Measurements from ENCODE around the gene DISC1.
"Not testable (repeated sequence)": the region's sequence is repeated elsewhere in the genome, so short reads cannot be mapped to it uniquely, and the experiment has no call there.

The DISC1 gene

DNA sequence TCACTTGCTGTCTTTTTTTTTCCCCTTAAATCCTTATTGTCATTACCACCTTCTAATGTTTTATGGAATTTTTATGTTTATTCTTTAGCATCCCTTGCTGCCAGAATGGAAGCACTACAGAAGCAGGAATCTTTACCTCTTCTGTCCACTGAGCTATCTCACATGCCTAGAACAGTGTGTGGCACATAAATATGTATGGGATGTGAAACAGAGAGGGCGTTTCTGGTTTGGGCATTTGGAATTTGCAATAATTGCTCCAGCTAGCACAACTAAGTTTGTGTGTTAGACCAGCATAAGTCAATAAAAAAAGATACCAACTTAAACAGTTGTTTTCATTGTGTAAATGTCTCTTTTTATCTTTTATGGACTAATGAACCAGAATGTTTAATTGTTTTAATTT, 330.8 kb downstream of the DISC1 start:
- no peak for DNase-seq (ENCODE audit: low read depth, low spot score)

DNA sequence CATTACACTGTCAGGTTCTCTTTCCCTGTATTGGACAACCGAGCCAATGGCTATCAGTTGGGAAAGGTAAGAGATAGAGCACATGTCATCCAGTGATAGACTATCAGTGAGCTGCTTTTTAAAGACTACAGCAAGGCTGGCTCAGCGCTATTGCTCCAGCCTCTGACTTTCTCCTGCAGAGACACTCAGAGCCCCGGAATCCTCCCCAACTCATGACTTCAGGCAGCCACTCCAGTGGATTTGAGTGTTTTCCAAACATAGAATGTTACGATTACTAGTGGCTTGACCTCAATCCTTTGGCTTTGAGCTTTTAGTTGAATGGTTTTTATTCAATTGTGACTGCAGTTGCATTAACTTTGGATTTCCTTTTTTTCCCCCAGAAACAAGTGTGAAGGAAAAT, 331.9 kb downstream of the DISC1 start:
- DNase-seq (ENCODE audit: low read depth, low spot score), result no peak

DNA sequence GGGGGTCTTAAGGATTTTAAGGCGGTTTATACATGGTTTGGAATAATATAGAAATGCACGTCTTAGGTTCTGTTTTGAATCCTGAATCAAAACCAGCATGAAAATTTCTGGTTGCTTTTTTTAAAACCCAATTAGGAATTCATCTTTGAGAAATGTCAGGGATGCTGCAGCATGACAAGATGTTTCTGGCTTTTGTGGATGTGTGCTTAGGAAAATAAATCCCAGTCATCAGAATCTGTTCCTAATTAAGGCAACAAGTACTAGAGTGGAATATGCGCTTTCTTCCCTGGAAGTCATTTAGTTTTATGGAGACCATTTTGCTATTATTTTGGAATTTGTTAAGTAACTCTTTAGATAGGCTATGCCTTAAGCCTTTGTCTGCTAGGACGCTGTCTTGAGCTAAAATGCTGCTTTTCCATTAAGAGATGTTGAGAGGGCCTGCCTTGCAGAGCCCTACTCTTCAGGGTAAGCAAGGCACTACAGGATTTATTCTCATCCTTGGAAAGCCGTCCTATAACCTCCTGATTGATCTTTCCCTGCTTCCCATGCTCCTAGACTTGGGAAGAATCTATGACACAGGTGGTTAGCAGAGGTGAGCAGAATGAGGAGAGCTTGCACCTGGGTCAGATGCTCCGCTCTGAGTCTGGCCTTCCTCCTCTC, 332.8 kb downstream of the DISC1 start:
- no peak for DNase-seq (ENCODE audit: low read depth, low spot score)

DNA sequence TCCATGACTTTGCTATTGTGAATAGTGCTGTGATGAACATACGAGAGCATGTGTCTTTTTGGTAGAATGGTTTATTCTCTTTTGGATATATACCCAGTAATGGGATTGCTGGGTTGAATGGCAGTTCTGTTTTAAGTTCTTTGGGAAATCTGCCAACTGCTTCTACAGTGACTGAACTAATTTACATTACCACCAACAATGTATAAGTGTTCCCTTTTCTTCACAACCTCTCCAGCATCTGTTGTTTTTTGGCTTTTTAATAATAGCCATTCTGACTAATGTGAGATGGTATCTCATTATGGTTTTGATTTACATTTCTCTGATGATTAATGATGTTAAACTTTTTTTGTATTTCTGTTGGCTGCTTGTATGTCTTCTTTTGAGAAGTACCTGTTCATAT, 335.2 kb downstream of the DISC1 start:
- not testable (repeated sequence) for DNase-seq (ENCODE audit: low read depth, low spot score)

DNA sequence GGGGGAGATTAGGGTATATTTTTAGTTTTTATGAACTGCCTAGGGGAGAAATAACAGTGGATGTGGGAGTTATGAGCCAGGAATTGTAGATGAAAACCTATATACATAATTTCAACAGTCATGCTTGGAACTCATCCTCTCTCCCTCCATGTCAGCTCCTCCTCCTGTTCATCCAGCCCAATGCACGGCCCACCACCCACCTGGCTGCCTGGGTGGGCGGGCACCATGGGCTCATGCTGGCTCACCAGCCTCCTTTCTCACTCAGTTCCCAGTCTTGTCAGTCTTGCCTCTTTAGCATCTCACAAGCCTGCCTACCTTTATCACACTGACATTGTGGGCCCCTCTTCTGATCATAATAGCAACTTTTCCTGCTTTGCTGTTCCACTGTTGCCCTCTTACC, 336.0 kb downstream of the DISC1 start:
- DNase-seq (ENCODE audit: low read depth, low spot score), result no peak

DNA sequence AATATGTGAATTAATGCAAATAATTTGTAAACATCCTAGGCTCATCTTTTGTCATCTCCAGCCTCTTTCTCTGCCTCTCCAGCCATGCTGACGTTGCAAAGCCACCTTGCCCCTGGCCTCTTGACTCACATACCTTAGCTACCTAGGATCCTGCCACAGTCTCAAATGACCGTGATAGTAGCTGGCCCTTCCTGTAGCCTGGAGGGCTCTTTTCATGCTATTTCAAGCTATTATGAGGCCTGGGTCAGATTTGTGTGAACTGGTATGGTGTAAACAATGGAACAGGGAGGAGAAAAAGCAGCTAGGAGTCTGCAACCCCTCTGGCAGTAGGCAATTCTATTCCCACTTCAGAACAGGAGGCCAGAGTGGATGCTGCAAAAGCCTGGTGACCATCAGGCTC, 337.7 kb downstream of the DISC1 start:
- DNase-seq (ENCODE audit: low read depth, low spot score), result no peak

DNA sequence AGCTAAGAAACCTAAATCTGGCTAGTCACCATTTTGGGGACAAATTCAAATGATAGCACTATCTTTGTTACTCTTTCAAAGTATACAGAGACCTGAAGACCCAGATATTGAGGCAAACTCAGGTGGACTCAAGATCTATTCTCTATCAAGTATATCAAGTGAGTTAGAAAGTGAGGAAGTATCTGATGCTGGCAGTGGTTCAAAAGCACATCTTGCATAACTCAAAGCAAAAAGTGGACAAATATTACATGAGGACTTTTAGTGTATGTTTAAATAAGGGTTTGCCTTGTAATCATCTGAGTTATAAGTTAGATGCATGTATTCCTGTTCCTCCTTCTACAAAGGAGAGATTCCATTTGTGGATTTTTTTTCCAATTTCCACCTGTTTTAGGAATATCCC, 338.4 kb downstream of the DISC1 start:
- DNase-seq (ENCODE audit: low read depth, low spot score), result no peak

DNA sequence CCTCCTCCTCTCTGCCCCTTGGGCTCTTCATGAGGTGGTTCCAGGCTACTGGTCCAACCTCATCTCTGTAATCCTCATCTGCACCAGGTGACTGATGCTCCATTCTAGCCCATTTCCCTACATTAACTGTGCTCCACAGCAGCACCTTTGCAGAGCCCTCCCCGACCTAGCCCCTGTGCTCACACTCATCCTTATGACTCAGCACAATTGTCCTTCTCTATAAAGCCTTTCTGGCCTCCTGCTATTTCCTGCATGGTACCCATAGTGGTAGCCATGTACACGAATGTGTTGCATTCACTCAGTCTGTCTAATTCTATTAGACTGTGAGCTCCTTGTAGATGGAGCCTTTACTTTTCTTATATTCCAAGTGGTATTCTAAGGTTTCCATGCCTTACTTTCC, 339.0 kb downstream of the DISC1 start:
- DNase-seq (ENCODE audit: low read depth, low spot score), result no peak

DNA sequence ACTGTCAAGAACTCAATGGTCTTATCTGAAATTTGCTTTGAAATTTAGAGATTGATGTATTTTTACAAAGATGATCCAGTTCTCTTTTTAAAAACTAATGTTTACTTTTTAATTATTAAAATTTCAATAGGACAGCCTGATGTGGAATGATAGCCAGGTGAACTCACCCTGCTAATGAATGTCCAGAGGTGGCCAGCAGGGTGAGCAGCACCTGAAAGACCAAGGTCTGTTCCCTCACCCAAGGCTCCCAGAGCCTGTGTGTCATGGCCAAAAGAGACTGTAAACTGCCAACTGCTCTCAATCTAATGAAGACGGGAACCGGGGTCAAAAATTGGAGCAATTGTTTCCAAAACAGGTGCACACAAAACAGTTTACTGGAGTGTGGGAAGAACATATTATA, 340.4 kb downstream of the DISC1 start:
- DNase-seq (ENCODE audit: low read depth, low spot score), result no peak

DNA sequence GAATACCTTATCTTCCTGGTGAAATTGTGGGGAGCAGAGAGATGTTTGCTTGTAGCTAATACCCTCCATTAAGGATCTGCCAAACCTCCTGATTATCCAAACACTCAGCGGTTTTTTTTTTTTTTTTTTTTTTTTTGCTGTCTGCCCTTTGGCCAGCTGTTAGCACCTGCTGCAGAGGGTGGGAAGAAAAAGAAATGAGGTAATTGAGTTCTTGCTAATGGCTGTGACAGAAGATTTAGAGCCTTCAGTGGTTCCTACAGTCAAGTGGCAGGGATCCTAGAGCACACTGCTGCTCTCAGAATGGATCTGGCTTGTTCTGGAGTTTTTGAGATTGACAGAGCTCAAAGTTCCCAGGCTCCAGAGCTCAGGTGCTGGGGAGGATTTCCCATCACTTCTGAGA, 342.5 kb downstream of the DISC1 start:
- DNase-seq (ENCODE audit: low read depth, low spot score), result no peak

DNA sequence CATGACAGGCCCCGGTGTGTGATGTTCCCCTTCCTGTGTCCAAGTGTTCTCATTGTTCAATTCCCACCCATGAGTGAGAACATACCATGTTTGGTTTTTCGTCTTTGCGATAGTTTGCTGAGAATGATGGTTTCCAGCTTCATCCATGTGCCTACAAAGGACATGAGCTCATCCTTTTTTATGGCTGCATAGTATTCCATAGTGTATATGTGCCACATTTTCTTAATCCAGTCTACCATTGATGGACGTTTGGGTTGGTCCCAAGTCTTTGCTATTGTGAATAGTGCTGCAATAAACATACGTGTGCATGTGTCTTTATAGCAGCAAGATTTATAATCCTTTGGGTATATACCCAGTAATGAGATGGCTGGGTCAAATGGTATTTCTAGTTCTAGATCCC, 343.2 kb downstream of the DISC1 start:
- not testable (repeated sequence) for DNase-seq (ENCODE audit: low read depth, low spot score)

DNA sequence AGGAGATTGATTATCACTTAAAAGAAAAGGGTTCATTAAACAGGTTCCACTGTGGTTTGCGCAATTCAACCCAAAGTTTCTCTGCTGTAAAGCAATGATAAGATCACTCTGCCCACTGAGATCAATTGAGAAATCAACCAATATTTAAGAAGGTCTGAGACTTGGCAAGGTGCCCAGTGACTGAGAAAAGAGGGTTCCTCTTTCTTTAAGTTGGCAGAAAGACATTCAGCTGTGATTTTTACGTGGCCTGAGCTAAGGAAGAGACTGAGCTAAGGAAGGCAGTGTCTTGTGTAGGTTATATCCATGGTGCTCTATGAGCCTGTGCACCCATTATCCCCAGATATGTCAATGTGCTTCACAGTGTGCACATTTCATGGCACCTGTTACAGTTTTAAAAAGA, 344.1 kb downstream of the DISC1 start:
- no peak for DNase-seq (ENCODE audit: low read depth, low spot score)

DNA sequence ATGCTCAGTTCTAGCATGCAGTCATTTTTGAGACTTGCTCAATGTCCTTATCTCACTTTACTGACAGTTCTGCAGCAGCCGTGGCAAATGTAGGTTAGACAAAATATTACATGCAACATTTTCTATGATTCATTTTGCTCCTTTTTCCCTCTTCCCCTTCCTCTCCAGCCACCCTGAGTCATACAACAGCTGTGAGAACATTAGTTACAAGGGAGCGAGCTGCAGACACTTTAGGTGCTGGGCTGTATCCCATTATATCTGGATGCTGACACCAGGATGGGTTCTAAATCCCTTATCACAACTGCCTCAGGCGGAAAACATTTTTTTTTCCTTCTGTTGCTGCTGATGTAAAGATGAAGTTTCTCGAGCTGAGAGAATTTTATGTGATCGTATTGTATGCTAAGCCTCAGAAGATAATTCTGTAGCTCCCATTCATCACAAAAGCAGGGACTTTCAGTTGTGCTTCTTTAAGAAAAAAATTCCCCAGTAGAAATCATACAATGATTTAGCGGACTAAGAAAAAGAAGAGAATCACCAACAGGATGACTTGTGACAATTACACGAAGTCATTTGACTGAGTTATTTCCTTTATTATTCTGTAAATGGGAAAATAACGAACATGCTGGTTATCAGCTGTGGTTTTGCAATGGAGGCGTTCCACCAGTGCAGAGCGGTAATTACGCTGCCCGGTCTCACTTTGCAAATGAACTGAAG, 345.0 kb downstream of the DISC1 start:
- DNase-seq (ENCODE audit: low read depth, low spot score), result no peak

DNA sequence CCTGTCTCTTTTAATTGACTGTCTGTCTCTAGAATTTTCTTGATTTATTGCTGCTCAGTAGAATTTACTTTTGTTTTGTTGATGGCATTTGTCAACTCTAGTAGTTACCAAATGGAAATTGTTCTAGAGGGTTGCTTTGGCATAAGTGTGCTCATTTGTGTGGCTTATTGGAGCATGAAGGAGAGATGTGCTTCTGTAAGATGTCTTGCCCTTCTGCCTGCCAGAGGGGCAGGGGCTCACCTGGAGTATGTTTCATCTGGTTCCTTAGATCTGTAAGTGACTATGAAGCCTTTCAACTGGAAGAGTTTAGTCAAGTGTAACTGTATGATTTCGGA, 345.5 kb downstream of the DISC1 start:
- no peak for DNase-seq (ENCODE audit: low read depth, low spot score)

DNA sequence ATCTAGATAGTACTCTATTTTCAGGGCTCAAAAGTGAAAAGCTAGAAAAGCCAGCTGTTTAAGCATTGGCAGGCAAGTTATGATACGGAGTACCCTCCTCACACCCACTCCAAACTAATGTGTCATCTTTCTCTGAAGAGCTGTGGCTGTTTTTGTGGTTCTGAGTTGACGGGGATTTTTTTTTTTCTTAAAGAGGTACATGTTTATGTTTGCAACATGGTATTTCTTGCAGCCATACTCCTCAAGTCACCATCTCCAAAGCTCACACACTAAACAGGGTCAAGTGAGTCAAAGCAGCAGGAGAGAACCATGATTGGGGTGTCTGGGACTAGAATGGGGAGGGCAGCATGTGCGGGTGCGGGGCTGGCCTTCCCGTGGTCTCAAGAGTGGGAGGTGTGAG, 347.2 kb downstream of the DISC1 start:
- DNase-seq (ENCODE audit: low read depth, low spot score), result no peak

DNA sequence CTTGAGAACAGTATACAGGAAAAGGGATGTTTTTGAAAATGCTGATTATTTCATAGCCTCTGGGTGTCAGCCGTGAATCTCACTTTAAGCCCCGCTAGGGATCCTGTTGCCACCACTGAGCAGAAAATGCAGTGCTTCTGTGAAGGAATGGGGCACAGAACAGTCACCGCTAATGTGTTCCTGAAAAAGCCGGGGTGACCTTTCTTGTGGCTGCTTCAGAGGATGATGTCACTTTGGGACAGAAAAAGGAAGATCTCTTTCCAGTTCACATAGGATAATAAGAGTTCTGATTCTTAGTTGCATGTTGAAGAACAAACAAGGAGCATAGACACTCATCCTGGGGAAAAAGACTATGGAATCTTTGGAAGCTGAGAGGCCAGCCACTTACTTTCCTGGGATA, 349.6 kb downstream of the DISC1 start:
- DNase-seq (ENCODE audit: low read depth, low spot score), result no peak

DNA sequence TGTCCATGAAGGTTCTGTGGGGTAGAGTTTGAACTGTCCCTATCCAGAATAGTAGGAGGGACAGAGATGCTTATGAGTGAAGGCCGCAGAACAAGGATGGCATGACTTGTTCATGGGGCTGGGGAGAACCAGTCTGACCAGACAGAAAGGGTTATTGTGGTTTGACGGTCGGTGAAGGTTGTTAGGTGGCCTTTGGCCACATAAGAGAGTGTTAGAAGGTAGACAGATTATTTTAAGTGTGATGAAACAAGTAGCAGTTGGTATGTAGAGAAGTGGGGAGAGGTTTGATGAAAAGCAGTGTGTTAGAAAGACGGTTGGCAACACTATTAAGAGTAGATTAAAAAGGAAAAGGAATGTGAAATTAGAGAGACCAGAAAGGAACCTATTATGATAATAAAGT, 355.1 kb downstream of the DISC1 start:
- no peak for DNase-seq (ENCODE audit: low read depth, low spot score)

DNA sequence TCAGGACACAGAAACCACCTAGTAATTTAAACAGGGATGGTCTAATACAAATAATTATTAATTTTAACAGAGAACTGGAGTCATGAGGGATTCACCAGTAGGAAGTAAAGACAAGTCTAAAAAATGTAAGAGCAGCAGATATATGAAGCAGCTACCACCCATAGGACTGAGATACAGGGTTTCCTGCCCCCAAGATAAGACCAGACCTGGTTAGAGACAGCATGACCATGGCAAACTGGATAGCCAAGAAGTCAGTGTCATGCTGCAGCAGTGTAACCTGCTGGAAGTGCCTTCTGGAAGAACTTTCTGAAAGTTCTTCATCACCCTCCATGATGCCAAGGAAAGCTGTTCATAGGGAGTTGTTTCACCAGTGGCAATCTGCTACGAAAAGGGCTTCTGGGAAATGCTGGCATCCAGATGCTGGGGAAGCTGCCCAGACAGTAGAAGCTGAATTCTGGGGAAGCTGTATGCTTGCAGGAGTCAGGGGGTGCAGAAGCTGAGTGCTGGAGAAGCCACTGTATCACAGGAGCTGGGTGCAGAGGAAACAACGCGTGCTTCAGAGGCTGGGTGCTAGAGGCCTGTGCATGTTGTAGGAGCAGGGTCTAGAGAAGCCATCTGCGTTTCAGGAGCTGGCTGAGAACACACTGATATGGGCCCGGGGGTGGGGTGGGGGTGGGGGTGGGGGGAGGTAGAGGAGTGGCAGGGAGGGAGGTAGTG, 356.4 kb downstream of the DISC1 start:
- no peak for DNase-seq (ENCODE audit: low read depth, low spot score)

DNA sequence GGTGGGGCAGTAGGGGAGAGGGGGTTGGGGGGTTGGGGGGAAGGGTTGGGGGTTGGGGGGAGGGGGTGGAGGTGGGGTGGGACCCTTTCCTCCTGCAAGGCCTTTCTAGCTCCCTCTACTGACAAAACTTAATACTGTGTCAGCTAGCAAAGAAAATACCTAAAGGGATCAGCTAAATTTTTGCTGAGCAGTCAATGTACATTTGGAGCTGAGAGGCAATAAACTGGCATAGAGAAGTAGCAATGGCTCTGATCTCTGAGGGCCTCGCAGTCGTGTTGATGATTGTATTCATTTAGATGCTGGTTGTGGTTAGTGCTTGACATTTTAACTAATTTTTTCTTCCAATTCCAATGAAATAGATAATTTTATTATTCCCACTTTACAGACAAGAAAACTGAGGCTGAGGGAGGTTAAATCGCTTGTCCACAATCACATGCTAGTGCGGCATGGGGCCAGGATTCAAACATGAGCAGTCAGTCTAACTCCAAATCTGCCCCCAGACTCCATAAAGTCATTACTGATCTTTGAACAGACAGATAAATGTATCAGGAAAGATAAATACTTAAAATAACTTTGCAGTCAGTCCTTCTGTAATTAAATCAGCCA, 357.1 kb downstream of the DISC1 start:
- DNase-seq (ENCODE audit: low read depth, low spot score), result no peak

DNA sequence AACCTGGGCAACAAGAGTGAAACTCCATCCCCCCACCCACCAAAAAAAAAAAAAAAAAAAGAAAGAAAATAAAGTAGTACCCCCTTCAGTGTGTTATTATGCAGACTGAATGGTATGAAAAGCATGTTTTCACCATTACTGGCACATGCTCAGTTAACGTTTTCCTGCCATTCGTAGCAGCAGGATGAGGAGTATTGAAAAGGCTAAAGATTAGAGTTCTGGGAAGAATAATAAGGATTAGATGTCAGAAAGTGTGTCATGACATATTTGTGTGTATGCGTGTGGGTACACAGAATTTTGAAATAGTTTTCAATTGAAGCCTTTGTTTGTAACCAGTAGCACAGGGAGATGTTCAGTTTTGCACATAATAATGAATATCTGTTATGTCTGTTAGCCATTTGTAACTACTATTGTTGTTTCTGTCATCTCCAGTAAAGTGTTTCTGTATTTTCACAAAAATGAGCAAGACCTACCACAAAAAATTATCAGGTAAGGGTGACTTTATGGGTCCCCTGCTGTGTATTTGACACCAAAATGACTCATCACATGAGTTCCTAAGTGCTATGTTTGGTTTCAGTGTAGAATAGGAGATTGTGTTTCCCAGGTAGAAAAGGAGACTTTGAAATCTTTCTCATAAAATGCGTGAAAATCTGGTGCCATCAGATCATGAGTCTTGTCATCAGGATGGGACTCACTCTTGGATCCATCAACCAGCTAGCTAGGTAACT, 358.9 kb downstream of the DISC1 start:
- no peak for DNase-seq (ENCODE audit: low read depth, low spot score)

DNA sequence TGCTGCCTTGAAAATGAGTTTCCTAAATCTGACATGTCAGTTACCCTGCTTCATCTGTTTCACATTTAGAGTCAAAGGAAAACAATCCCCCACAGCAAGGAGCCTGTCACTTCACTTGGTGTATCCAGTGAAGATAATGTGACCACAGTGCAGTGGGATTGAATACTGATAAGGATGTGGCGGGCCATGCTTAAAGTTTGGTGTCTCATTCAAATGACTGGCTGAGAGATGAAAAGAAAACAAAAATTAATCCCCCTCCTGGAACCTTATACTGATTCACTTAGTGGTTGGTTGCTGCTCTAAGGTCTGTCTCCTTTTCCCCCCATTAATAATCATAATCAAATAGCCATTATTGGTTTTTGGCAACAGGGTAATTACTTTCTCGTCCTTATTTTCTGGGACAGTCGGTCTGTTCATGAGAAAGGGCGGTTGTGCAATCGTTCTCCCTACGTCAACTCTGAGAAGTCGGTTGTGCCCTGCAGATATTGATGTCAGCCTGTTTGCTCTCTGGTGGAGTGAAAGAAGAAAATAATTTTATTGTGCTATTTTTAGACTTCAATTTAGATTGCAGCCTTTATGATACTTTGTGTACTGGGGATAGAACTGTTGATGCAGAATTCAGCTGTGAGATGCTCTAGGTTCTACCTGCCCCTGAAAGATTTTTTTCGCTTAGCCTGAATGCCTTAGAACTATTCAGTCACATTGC, 360.2 kb downstream of the DISC1 start:
- no peak for DNase-seq (ENCODE audit: low read depth, low spot score)

All from activated CD4-positive, CD25-positive, alpha-beta regulatory T cell treated with anti-CD3 and anti-CD28 coated beads, Interleukin-2, amount 50 U/mL, for 16 hours (primary cell).